ENCODE measurements around the gene ACBD6. TPM values are rescaled to one million over a fixed set of nuclear protein-coding genes. Genes with fewer than 3 reads are reported as not detected.

ACBD6 gene
- total RNA-seq, 4 donors from 2014 or later = 33.3 to 44.0 (median 42.6) TPM

GRCh38 chr1:180269645-180270529 lies 232.5 kb downstream of the ACBD6 start:
- no peaks in the 10 kb centered on the region for H3K27me3 ChIP-seq
- no peak for DNase-seq (ENCODE audit: extremely low spot score)
- intact Hi-C loops (cut with DNase I) = no loop called here
- H3K27ac ChIP-seq (replicated peaks in 1 of 4) = no peak overlapping the region
- WGBS = 78% methylated on average over 14 of the region's 14 CpGs
- no peaks in the 10 kb centered on the region for H3K4me1 ChIP-seq
- no peaks in the 10 kb centered on the region for H3K9me3 ChIP-seq
- H3K4me3 ChIP-seq = no peak overlapping the region
- TF ChIP-seq CTCF (IDR thresholded peaks at IDR 0.05) (no peak), POLR2AphosphoS5 (IDR thresholded peaks at IDR 0.05) (no peak), POLR2A (IDR thresholded peaks at IDR 0.05; ENCODE audit: low read depth) (no peak), EP300 (IDR thresholded peaks at IDR 0.05) (no peak)
- peaks cover 0 to 20% (median 4%) of the 10 kb centered on the region in 4 donors for H3K36me3 ChIP-seq

GRCh38 chr1:180268556-180269075 lies 233.8 kb downstream of the ACBD6 start:
- no peak for TF ChIP-seq POLR2A (IDR thresholded peaks at IDR 0.05; ENCODE audit: low read depth)
- TF ChIP-seq POLR2AphosphoS5 (IDR thresholded peaks at IDR 0.05) = no peak
- no peak for TF ChIP-seq CTCF (IDR thresholded peaks at IDR 0.05)
- no peak for TF ChIP-seq EP300 (IDR thresholded peaks at IDR 0.05)
- H3K27me3 ChIP-seq = peaks cover 0 to 7% (median 0%) of the 10 kb centered on the region in 4 donors

GRCh38 chr1:180267761-180268555 lies 234.4 kb downstream of the ACBD6 start:
- Histone ChIP-seq H3K9me3 (no peaks in the 10 kb centered on the region), H3K27ac (replicated peaks in 1 of 4) (no peak overlapping the region), H3K27me3 (peaks cover 0 to 14% (median 0%) of the 10 kb centered on the region in 4 donors), H3K4me3 (no peak overlapping the region), H3K4me1 (no peaks in the 10 kb centered on the region), H3K36me3 (peaks cover 0 to 1% (median 0%) of the 10 kb centered on the region in 4 donors)
- intact Hi-C loops (cut with DNase I) = no loop called here
- 51% methylated on average over 5 of the region's 5 CpGs for WGBS
- DNase-seq (ENCODE audit: extremely low spot score) = no peak
- no peak for TF ChIP-seq POLR2AphosphoS5 (IDR thresholded peaks at IDR 0.05)
- no peak for TF ChIP-seq CTCF (IDR thresholded peaks at IDR 0.05)
- TF ChIP-seq EP300 (IDR thresholded peaks at IDR 0.05) = no peak
- no peak for TF ChIP-seq POLR2A (IDR thresholded peaks at IDR 0.05; ENCODE audit: low read depth)

More at GRCh38 chr1:180268556-180269075, 233.8 kb downstream of the ACBD6 start:
- DNase-seq (ENCODE audit: extremely low spot score) = no peak
- peaks cover 0 to 8% (median 1%) of the 10 kb centered on the region in 4 donors for H3K36me3 ChIP-seq
- no peak overlapping the region for H3K27ac ChIP-seq (replicated peaks in 1 of 4)
- no peak overlapping the region for H3K4me3 ChIP-seq
- intact Hi-C loops (cut with DNase I) = no loop called here
- no peaks in the 10 kb centered on the region for H3K4me1 ChIP-seq
- no peaks in the 10 kb centered on the region for H3K9me3 ChIP-seq
- WGBS = 67% methylated on average over 9 of the region's 9 CpGs

- TF ChIP-seq EP300 (IDR thresholded peaks at IDR 0.05) (no peak), POLR2AphosphoS5 (IDR thresholded peaks at IDR 0.05) (no peak), CTCF (IDR thresholded peaks at IDR 0.05) (no peak), POLR2A (IDR thresholded peaks at IDR 0.05; ENCODE audit: low read depth) (no peak)
- H3K36me3 ChIP-seq = no peaks in the 10 kb centered on the region
- DNase-seq (ENCODE audit: extremely low spot score) = no peak
- peaks cover 0 to 7% (median 2%) of the 10 kb centered on the region in 4 donors for H3K4me1 ChIP-seq
- H3K9me3 ChIP-seq = no peaks in the 10 kb centered on the region
- WGBS = 93% methylated on average over 12 of the region's 12 CpGs
- no peak overlapping the region for H3K27ac ChIP-seq (replicated peaks in 1 of 4)
- H3K27me3 ChIP-seq = peaks cover 0 to 19% (median 0%) of the 10 kb centered on the region in 4 donors
- intact Hi-C loops (cut with DNase I) = no loop called here
- H3K4me3 ChIP-seq = no peak overlapping the region
Observed at GRCh38 chr1:180267211-180267561, 235.2 kb downstream of the ACBD6 start.
